HG02938 (cell line): ENCODE data around the gene CCDC92.

ENCODE experiments used
- ATAC-seq: cut with Tn5 transposase; IDR thresholded peaks from one replicate; pipeline ENCODE4 v1.9.1; 2021; ENCODE audit warnings: mild to moderate bottlenecking, moderate library complexity; ENCODE audit not compliant: unreplicated experiment

The CCDC92 gene

GRCh38 chr12:123937707-123938591, 34.7 kb downstream of the CCDC92 start:
- no peak for ATAC-seq

- no peak for ATAC-seq
These were observed 35.5 kb downstream of the CCDC92 start for GRCh38 chr12:123936956-123937706.

- ATAC-seq, result no peak
These were observed 36.2 kb downstream of the CCDC92 start for GRCh38 chr12:123936471-123936870.

GRCh38 chr12:123935956-123936355, 36.7 kb downstream of the CCDC92 start:
- ATAC-seq, result no peak

GRCh38 chr12:123934829-123935228, 37.8 kb downstream of the CCDC92 start:
- no peak for ATAC-seq

GRCh38 chr12:123934016-123934620, 38.5 kb downstream of the CCDC92 start:
- ATAC-seq, result no peak

- no peak for ATAC-seq
These were observed 39.4 kb downstream of the CCDC92 start for GRCh38 chr12:123933214-123933613.

- ATAC-seq, result no peak
These were observed 40.8 kb downstream of the CCDC92 start for GRCh38 chr12:123931686-123932321.

GRCh38 chr12:123929946-123930583, 42.6 kb downstream of the CCDC92 start:
- ATAC-seq, result no peak

GRCh38 chr12:123928897-123929296, 43.7 kb downstream of the CCDC92 start:
- no peak for ATAC-seq

- ATAC-seq, result no peak
These were observed 44.3 kb downstream of the CCDC92 start for GRCh38 chr12:123928274-123928865.

- no peak for ATAC-seq
These were observed 48.1 kb downstream of the CCDC92 start for GRCh38 chr12:123924539-123924938.

- no peak for ATAC-seq
These were observed 48.7 kb downstream of the CCDC92 start for GRCh38 chr12:123923927-123924326.

- ATAC-seq, result no peak
These were observed 49.6 kb downstream of the CCDC92 start for GRCh38 chr12:123923038-123923437.

- ATAC-seq, result no peak
These were observed 52.7 kb downstream of the CCDC92 start for GRCh38 chr12:123919980-123920360.

- ATAC-seq, result no peak
These were observed 55.2 kb downstream of the CCDC92 start for GRCh38 chr12:123917337-123917850.

GRCh38 chr12:123916729-123917128, 55.9 kb downstream of the CCDC92 start:
- ATAC-seq, result no peak

GRCh38 chr12:123914726-123915333, 57.8 kb downstream of the CCDC92 start:
- ATAC-seq, result no peak
